ENCODE measurements around the gene OR2T34. TPM values are rescaled to one million over a fixed set of nuclear protein-coding genes. Genes with fewer than 3 reads are reported as not detected.
"Not testable (repeated sequence)": the region's sequence is repeated elsewhere in the genome, so short reads cannot be mapped to it uniquely, and the experiment has no call there.

OR2T34 gene
- total and polyA plus RNA-seq, 7 experiments from 2014 or later = 0.47 TPM; not detected in 6

GRCh38 chr1:248569049-248569448, 5.5 kb downstream of the OR2T34 start:
- H3K27ac ChIP-seq (ENCODE audit: low read depth, low read length); H3K4me3 Mint-ChIP-seq; H3K27me3 Mint-ChIP-seq; ATAC-seq; CTCF ChIA-PET; H3K27me3 ChIP-seq (ENCODE audit: control insufficient read depth in 2 of 2, insufficient read depth in 2 of 2, low read length in 2 of 2); H3K4me1 ChIP-seq (ENCODE audit: control insufficient read depth in 2 of 2, insufficient read depth in 2 of 2, low read length in 2 of 2); H3K36me3 Mint-ChIP-seq; H3K36me3 ChIP-seq (ENCODE audit: control insufficient read depth in 2 of 3, insufficient read depth in 3 of 3, low read length in 3 of 3); H3K9me3 Mint-ChIP-seq; H3K9me3 ChIP-seq (ENCODE audit: control insufficient read depth in 2 of 3, low read length in 3 of 3); POLR2A ChIA-PET; DNase-seq; H3K4me3 ChIP-seq (ENCODE audit: low read length): not testable (repeated sequence)
- Mint-ChIP-seq H3K27ac (peak overlapping the region in 1 of 9 donors; percentile 62), H3K4me1 (peaks cover 0 to 35% (median 25%) of the 10 kb centered on the region in 7 donors)
- intact Hi-C loops (cut with micrococcal nuclease) = loop anchor here (5.0 to 10.0 kb wide), 2 partner anchors 84 to 87 kb away; partner anchors contain the start of gene OR2T5 (in 1 of the 2)

GRCh38 chr1:248565530-248566373, 8.8 kb downstream of the OR2T34 start:
- H3K36me3 Mint-ChIP-seq; CTCF ChIA-PET; H3K36me3 ChIP-seq (ENCODE audit: control insufficient read depth in 2 of 3, insufficient read depth in 3 of 3, low read length in 3 of 3); H3K27me3 ChIP-seq (ENCODE audit: control insufficient read depth in 2 of 2, insufficient read depth in 2 of 2, low read length in 2 of 2); H3K9me3 Mint-ChIP-seq; H3K4me1 ChIP-seq (ENCODE audit: control insufficient read depth in 2 of 2, insufficient read depth in 2 of 2, low read length in 2 of 2); POLR2A ChIA-PET; H3K27me3 Mint-ChIP-seq; H3K9me3 ChIP-seq (ENCODE audit: control insufficient read depth in 2 of 3, low read length in 3 of 3): not testable (repeated sequence)
- peak overlapping the region; percentile 82 to 97 (median 90) for H3K4me3 Mint-ChIP-seq
- DNase-seq = peak in 8 of 9 donors; percentile 19 to 74 (median 54)
- peaks cover 0 to 32% (median 22%) of the 10 kb centered on the region in 7 donors for H3K4me1 Mint-ChIP-seq
- peak overlapping the region; percentile 69 for H3K27ac ChIP-seq (ENCODE audit: low read depth, low read length)
- peak overlapping the region; percentile 91 to 99 (median 94) for H3K27ac Mint-ChIP-seq
- H3K4me3 ChIP-seq (ENCODE audit: low read length) = peak overlapping the region; percentile 46
- peak; percentile 86 for ATAC-seq
- intact Hi-C loops (cut with micrococcal nuclease) = loop anchor here (5.0 to 10.0 kb wide), 2 partner anchors 81 to 83 kb away; partner anchors contain the start of gene OR2T5 (in 1 of the 2)

- H3K9me3 Mint-ChIP-seq; H3K4me1 ChIP-seq (ENCODE audit: control insufficient read depth in 2 of 2, insufficient read depth in 2 of 2, low read length in 2 of 2); H3K36me3 ChIP-seq (ENCODE audit: control insufficient read depth in 2 of 3, insufficient read depth in 3 of 3, low read length in 3 of 3); ATAC-seq; H3K27me3 Mint-ChIP-seq; DNase-seq; H3K9me3 ChIP-seq (ENCODE audit: control insufficient read depth in 2 of 3, low read length in 3 of 3); H3K27me3 ChIP-seq (ENCODE audit: control insufficient read depth in 2 of 2, insufficient read depth in 2 of 2, low read length in 2 of 2); POLR2A ChIA-PET; H3K36me3 Mint-ChIP-seq; H3K27ac ChIP-seq (ENCODE audit: low read depth, low read length); CTCF ChIA-PET; H3K4me3 Mint-ChIP-seq; H3K4me3 ChIP-seq (ENCODE audit: low read length): not testable (repeated sequence)
- intact Hi-C loops (cut with micrococcal nuclease) = loop anchor here in 1 of 2 donors (10.0 kb wide), 1 partner anchor 78 kb away; the partner anchor contains the start of gene OR2T5
- Mint-ChIP-seq H3K27ac (peak within 1 kb of the TSS in 1 of 9 donors; percentile 38), H3K4me1 (peaks cover 0 to 20% (median 12%) of the 10 kb centered on the region in 7 donors)
Measured at GRCh38 chr1:248562672-248563071, 11.9 kb downstream of the OR2T34 start, which contains the start of gene OR2T29. Gene OR2T29, minus strand, starts transcription at chr1:248562772. Its CDS starts 3,281 bp downstream, at chr1:248559491.

GRCh38 chr1:248551027-248551426, 23.5 kb downstream of the OR2T34 start:
- H3K4me1 ChIP-seq (ENCODE audit: control insufficient read depth in 2 of 2, insufficient read depth in 2 of 2, low read length in 2 of 2); H3K27ac ChIP-seq (ENCODE audit: low read depth, low read length); H3K4me3 Mint-ChIP-seq; CTCF ChIA-PET; H3K4me1 Mint-ChIP-seq; H3K27me3 ChIP-seq (ENCODE audit: control insufficient read depth in 2 of 2, insufficient read depth in 2 of 2, low read length in 2 of 2); POLR2A ChIA-PET; H3K27me3 Mint-ChIP-seq; H3K4me3 ChIP-seq (ENCODE audit: low read length); H3K9me3 ChIP-seq (ENCODE audit: control insufficient read depth in 2 of 3, low read length in 3 of 3); H3K9me3 Mint-ChIP-seq; H3K36me3 Mint-ChIP-seq; intact Hi-C loops (cut with micrococcal nuclease); ATAC-seq; H3K27ac Mint-ChIP-seq; H3K36me3 ChIP-seq (ENCODE audit: control insufficient read depth in 2 of 3, insufficient read depth in 3 of 3, low read length in 3 of 3); DNase-seq: not testable (repeated sequence)

GRCh38 chr1:248547383-248547782, 27.2 kb downstream of the OR2T34 start:
- H3K4me3 ChIP-seq (ENCODE audit: low read length); CTCF ChIA-PET; H3K4me3 Mint-ChIP-seq; H3K36me3 ChIP-seq (ENCODE audit: control insufficient read depth in 2 of 3, insufficient read depth in 3 of 3, low read length in 3 of 3); H3K27ac ChIP-seq (ENCODE audit: low read depth, low read length); H3K27me3 ChIP-seq (ENCODE audit: control insufficient read depth in 2 of 2, insufficient read depth in 2 of 2, low read length in 2 of 2); H3K36me3 Mint-ChIP-seq; DNase-seq; intact Hi-C loops (cut with micrococcal nuclease); H3K27me3 Mint-ChIP-seq; POLR2A ChIA-PET; ATAC-seq; H3K4me1 ChIP-seq (ENCODE audit: control insufficient read depth in 2 of 2, insufficient read depth in 2 of 2, low read length in 2 of 2); H3K4me1 Mint-ChIP-seq; H3K9me3 ChIP-seq (ENCODE audit: control insufficient read depth in 2 of 3, low read length in 3 of 3); H3K27ac Mint-ChIP-seq; H3K9me3 Mint-ChIP-seq: not testable (repeated sequence)

GRCh38 chr1:248537449-248537848, 37.1 kb downstream of the OR2T34 start:
- DNase-seq; H3K4me3 Mint-ChIP-seq; H3K27ac ChIP-seq (ENCODE audit: low read depth, low read length); H3K36me3 Mint-ChIP-seq; H3K4me1 ChIP-seq (ENCODE audit: control insufficient read depth in 2 of 2, insufficient read depth in 2 of 2, low read length in 2 of 2); H3K4me3 ChIP-seq (ENCODE audit: low read length); ATAC-seq; H3K27ac Mint-ChIP-seq; H3K36me3 ChIP-seq (ENCODE audit: control insufficient read depth in 2 of 3, insufficient read depth in 3 of 3, low read length in 3 of 3); POLR2A ChIA-PET; H3K27me3 Mint-ChIP-seq; intact Hi-C loops (cut with micrococcal nuclease); CTCF ChIA-PET; H3K9me3 ChIP-seq (ENCODE audit: control insufficient read depth in 2 of 3, low read length in 3 of 3); H3K9me3 Mint-ChIP-seq; H3K4me1 Mint-ChIP-seq; H3K27me3 ChIP-seq (ENCODE audit: control insufficient read depth in 2 of 2, insufficient read depth in 2 of 2, low read length in 2 of 2): not testable (repeated sequence)
